NT2/D1 (cell line): ENCODE data around the gene IRF3.

ENCODE experiments used
- SUZ12 ChIP-seq: IDR thresholded peaks from 2 replicates; pipeline ENCODE4 v1.6.1; 2011; ENCODE audit not compliant: insufficient read length, insufficient read depth; ENCODE audit errors: extremely low read depth
- YY1 ChIP-seq: IDR thresholded peaks from 2 replicates; pipeline ENCODE4 v1.6.1; 2011; ENCODE audit not compliant: insufficient read length, insufficient read depth
- ZNF274 ChIP-seq: IDR thresholded peaks from 2 replicates; pipeline ENCODE4 v1.6.1; 2011; ENCODE audit warnings: mild to moderate bottlenecking, low read depth, low read length

GRCh38 chr19:49655570-49656455, 9.8 kb downstream of the IRF3 start:
- TF ChIP-seq ZNF274 (no peak), YY1 (no peak), SUZ12 (no peak)
